Testis (tissue), 2 donors: Measurements from ENCODE around the gene NUFIP1.

Source experiments
- POLR2A ChIP-seq: fragments of 450-650 bp; IDR thresholded peaks from one replicate; pipeline ENCODE4 v1.6.1; 2017; ENCODE audit warnings: antibody characterized with exemption, mild to moderate bottlenecking, moderate library complexity
- TF ChIP-seq, protein P1 (sequence below), 3 experiments: fragments of 450-650 bp in 2 of 3; fragments of 200-600 bp in 1 of 3; sonication (generic) in 1 of 3; IDR thresholded peaks; one replicate each; pipeline ENCODE4 v1.5.1; 2016 to 2019; ENCODE audit warnings: antibody characterized with exemption in 3 of 3, mild to moderate bottlenecking in 2 of 3, moderate library complexity in 1 of 3

DNA sequence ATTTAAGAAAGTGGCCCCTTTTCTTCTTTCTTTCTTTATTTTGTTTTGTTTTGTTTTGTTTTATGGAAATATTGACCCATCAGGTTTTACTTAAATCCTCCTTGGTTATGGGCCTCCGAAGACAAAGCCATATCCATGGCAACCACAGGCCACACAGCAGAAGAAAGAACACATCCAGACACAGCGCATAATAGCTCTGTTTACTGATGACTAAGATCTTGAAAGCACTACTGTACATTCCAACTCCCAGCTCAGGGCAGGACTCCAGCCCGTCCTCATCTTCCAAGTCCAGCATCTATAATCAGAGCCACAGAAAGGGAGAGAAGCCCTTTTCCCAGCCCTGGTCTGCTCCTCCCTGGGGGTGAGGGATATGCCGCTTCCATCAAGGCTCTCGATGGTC lies 84.3 kb downstream of the NUFIP1 start:
- TF ChIP-seq, protein P1, sequence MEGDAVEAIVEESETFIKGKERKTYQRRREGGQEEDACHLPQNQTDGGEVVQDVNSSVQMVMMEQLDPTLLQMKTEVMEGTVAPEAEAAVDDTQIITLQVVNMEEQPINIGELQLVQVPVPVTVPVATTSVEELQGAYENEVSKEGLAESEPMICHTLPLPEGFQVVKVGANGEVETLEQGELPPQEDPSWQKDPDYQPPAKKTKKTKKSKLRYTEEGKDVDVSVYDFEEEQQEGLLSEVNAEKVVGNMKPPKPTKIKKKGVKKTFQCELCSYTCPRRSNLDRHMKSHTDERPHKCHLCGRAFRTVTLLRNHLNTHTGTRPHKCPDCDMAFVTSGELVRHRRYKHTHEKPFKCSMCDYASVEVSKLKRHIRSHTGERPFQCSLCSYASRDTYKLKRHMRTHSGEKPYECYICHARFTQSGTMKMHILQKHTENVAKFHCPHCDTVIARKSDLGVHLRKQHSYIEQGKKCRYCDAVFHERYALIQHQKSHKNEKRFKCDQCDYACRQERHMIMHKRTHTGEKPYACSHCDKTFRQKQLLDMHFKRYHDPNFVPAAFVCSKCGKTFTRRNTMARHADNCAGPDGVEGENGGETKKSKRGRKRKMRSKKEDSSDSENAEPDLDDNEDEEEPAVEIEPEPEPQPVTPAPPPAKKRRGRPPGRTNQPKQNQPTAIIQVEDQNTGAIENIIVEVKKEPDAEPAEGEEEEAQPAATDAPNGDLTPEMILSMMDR (IDR thresholded peaks at IDR 0.05): no peak
- TF ChIP-seq POLR2A: no peak
